GM12878 (cell line): ENCODE results near the gene EMP2. TPM values are rescaled to one million over a fixed set of nuclear protein-coding genes. Genes with fewer than 3 reads are reported as not detected.

Experiments
- ATAC-seq: fragments of 200-7000 bp; cut with Tn5 transposase; 3 replicates; pipeline ENCODE4 v1.9.1; 2020; ENCODE audit warnings: mild to moderate bottlenecking, moderate library complexity
- BruUV-seq: library from RNA; stranded (reverse); fragments of 400-500 nt; replicated peaks from 2 replicates; lab custom pipeline; 2021; lab: Mats Ljungman, UMichigan
- CTCF ChIA-PET: fragments of 300-600 bp; sonication (Branson Sonifier 250); formaldehyde crosslinking; extraction: SDS; loops from one replicate; lab custom pipeline; 2021; ENCODE audit warnings: inconsistent platforms; lab: Yijun Ruan, JAX
- POLR2A ChIA-PET: fragments of 350-600 bp; formaldehyde crosslinking; extraction: SDS; loops from one replicate; lab custom pipeline; 2021; ENCODE audit warnings: inconsistent platforms; lab: Charles Lee
- RAD21 ChIA-PET: fragments of 300-600 bp; sonication (Branson Sonifier 250); formaldehyde crosslinking; loops from one replicate; lab custom pipeline; 2023; ENCODE audit warnings: antibody characterized with exemption; ENCODE audit not compliant: unreplicated experiment; lab: Charles Lee
- SMC1A ChIA-PET: fragments of 300-600 bp; sonication (Branson Sonifier 250); formaldehyde crosslinking; loops from one replicate; lab custom pipeline; 2023; ENCODE audit not compliant: unreplicated experiment, uncharacterized antibody; lab: Charles Lee
- DNase-seq: peaks from one replicate; pipeline ENCODE4 v3.0.0-alpha.2; 2011; ENCODE audit warnings: low read depth, low spot score
- FAIRE-seq: peaks from 3 replicates; lab custom pipeline; 2011; peaks lifted over from hg19 to GRCh38; lab: Jason Lieb, UNC
- H2AFZ ChIP-seq: 2 replicates; pipeline ENCODE4 v1.6.0; 2011; ENCODE audit warnings: low read depth, low read length, control low read depth; ENCODE audit not compliant: control insufficient read depth
- H3K27ac ChIP-seq: 2 replicates; pipeline ENCODE4 v1.5.1; 2011; ENCODE audit warnings: control low read depth; ENCODE audit not compliant: control insufficient read depth, insufficient read depth
- H3K27me3 ChIP-seq, 2 experiments: replicated peaks in 1 of 2; 2 replicates each; pipeline versions ENCODE4 v1.6.0 to v1.6.1; 2011; ENCODE audit warnings: low read length in 1 of 2; ENCODE audit not compliant: control insufficient read depth in 2 of 2, insufficient read depth in 2 of 2
- H3K36me3 ChIP-seq, 2 experiments: 2 replicates each; pipeline ENCODE4 v1.5.1; 2011; ENCODE audit warnings: low read length in 1 of 2; ENCODE audit not compliant: control insufficient read depth in 2 of 2, insufficient read depth in 2 of 2
- H3K4me1 ChIP-seq: 2 replicates; pipeline ENCODE4 v1.6.1; 2011; ENCODE audit warnings: mild to moderate bottlenecking, low read length, moderate library complexity, mixed read lengths; ENCODE audit not compliant: control insufficient read depth, insufficient read depth
- H3K4me2 ChIP-seq: 2 replicates; pipeline ENCODE4 v1.6.0; 2011; ENCODE audit warnings: control low read depth; ENCODE audit not compliant: control insufficient read depth, insufficient read depth
- H3K4me3 ChIP-seq: fragments of 200-600 bp; sonication (generic); 2 replicates; pipeline ENCODE4 v1.5.1; 2016
- H3K79me2 ChIP-seq: 2 replicates; pipeline ENCODE4 v1.6.0; 2011; ENCODE audit warnings: low read length; ENCODE audit not compliant: control insufficient read depth, insufficient read depth
- H3K9ac ChIP-seq: 2 replicates; pipeline ENCODE4 v1.8.0; 2011; ENCODE audit warnings: low read length, control low read depth, mixed read lengths; ENCODE audit not compliant: control insufficient read depth, insufficient read depth
- H3K9me3 ChIP-seq: replicated peaks from 3 replicates; pipeline ENCODE4 v1.5.1; 2011; ENCODE audit warnings: mild to moderate bottlenecking, low read length; ENCODE audit not compliant: control insufficient read depth, insufficient read depth
- H4K20me1 ChIP-seq: 2 replicates; pipeline ENCODE4 v1.6.0; 2011; ENCODE audit not compliant: control insufficient read depth, insufficient read depth
- BCL11A ChIP-seq: IDR thresholded peaks from 2 replicates; pipeline ENCODE4 v1.6.1; 2011; ENCODE audit warnings: low read depth, low read length
- EGR1 ChIP-seq, 2 experiments: IDR thresholded peaks; 1 replicate in 1 of 2; 2 replicates in 1 of 2; pipeline ENCODE4 v1.6.1; 2011 to 2012; ENCODE audit warnings: low read depth in 2 of 2, low read length in 2 of 2, borderline replicate concordance in 1 of 2, mild to moderate bottlenecking in 1 of 2, moderate library complexity in 1 of 2
- GATAD2B ChIP-seq: fragments of 450-650 bp; conservative IDR thresholded peaks from 2 replicates; pipeline ENCODE4 v1.6.1; 2017; ENCODE audit warnings: low read depth, mild to moderate bottlenecking, moderate library complexity
- IKZF1 ChIP-seq: fragments of 450-650 bp; conservative IDR thresholded peaks from 2 replicates; pipeline ENCODE4 v1.6.1; 2017; ENCODE audit warnings: antibody characterized with exemption, mild to moderate bottlenecking
- MEF2A ChIP-seq: IDR thresholded peaks from 2 replicates; pipeline ENCODE4 v1.6.1; 2011; ENCODE audit warnings: low read depth, mild to moderate bottlenecking, low read length, moderate library complexity; ENCODE audit not compliant: insufficient read depth
- MYB ChIP-seq: fragments of 150-350 bp; IDR thresholded peaks from 2 replicates; pipeline ENCODE4 v1.6.1; 2014; ENCODE audit warnings: mild to moderate bottlenecking, low read depth, low read length, borderline replicate concordance
- NR2C1 ChIP-seq: fragments of 450-650 bp; IDR thresholded peaks from 2 replicates; pipeline ENCODE4 v1.6.1; 2017; ENCODE audit warnings: antibody characterized with exemption, mild to moderate bottlenecking, moderate library complexity
- RELA ChIP-seq: fragments of 450-650 bp; IDR thresholded peaks from 2 replicates; pipeline ENCODE4 v1.8.0; 2014; ENCODE audit warnings: borderline replicate concordance; ENCODE audit not compliant: partially characterized antibody
- SRF ChIP-seq, 2 experiments: IDR thresholded peaks; 2 replicates each; pipeline ENCODE4 v1.6.1; 2011; ENCODE audit warnings: low read depth in 2 of 2, low read length in 2 of 2, mild to moderate bottlenecking in 1 of 2, moderate library complexity in 1 of 2
- TCF3 ChIP-seq: IDR thresholded peaks from 2 replicates; pipeline ENCODE4 v1.6.1; 2012; ENCODE audit warnings: low read depth, mild to moderate bottlenecking, low read length, borderline replicate concordance; ENCODE audit not compliant: insufficient read depth
- YY1 ChIP-seq: IDR thresholded peaks from 2 replicates; pipeline ENCODE4 v1.6.1; 2011; ENCODE audit warnings: low read depth, mild to moderate bottlenecking, low read length
- ZNF384 ChIP-seq: IDR thresholded peaks from 2 replicates; pipeline ENCODE4 v1.6.1; 2012; ENCODE audit warnings: low read depth, mild to moderate bottlenecking, low read length, improper control_type of control experiment, borderline replicate concordance
- ZNF622 ChIP-seq: fragments of 450-650 bp; IDR thresholded peaks from 2 replicates; pipeline ENCODE4 v1.6.1; 2017; ENCODE audit warnings: mild to moderate bottlenecking, inconsistent platforms
- WGBS: methylation state at CpG from one replicate; pipeline ENCODE4 v1.1.6; 2016; ENCODE audit warnings: low lambda C conversion rate; ENCODE audit not compliant: insufficient replicate concordance, insufficient coverage; ENCODE audit errors: missing lambda C conversion rate; 5-methylcytosine and 5-hydroxymethylcytosine counted together
- in situ Hi-C: fragments of 300-500 bp; cut with MboI; formaldehyde crosslinking; loops from 9 replicates; pipeline ENCODE4 v1.14.3; 2018; ENCODE audit warnings: mixed read lengths
- intact Hi-C: fragments of 100-400 bp; cut with micrococcal nuclease; formaldehyde crosslinking; loops from one replicate; pipeline ENCODE4 v1.14.2; 2022; ENCODE audit not compliant: unreplicated experiment
- polyA plus RNA-seq, 11 experiments: library from polyadenylated mRNA; depleted of rRNA in 4 of 11; unstranded in 6 of 11; stranded (reverse) in 5 of 11; fragments of >200 nt; fragmentation: Nextera tagmentation in 4 of 11; fragmentation: Illumina TruSeq in 1 of 11; extraction: Ambion mirVana in 4 of 11; extraction: Trizol in 1 of 11; gene quantifications; 1 replicate in 1 of 11; 2 replicates in 10 of 11; pipeline versions ENCODE4 v1.2.1 to v1.2.3, GENCODE V29; 2011 to 2016; ENCODE audit warnings: inconsistent platforms in 2 of 11, missing spikeins in 2 of 11, low read depth in 1 of 11
- total RNA-seq, 4 experiments: library from RNA; depleted of rRNA in 3 of 4; stranded (reverse); fragments of >200 nt in 3 of 4; fragmentation: Illumina TruSeq in 1 of 4; extraction: Trizol in 1 of 4; gene quantifications; 2 replicates each; pipeline versions ENCODE4 v1.2.1 to v1.2.3, GENCODE V29; 2013 to 2021
- TF ChIP-seq, protein P1 (sequence below): IDR thresholded peaks from 2 replicates; pipeline ENCODE4 v1.6.1; 2011; ENCODE audit warnings: borderline replicate concordance, low read depth, mild to moderate bottlenecking, moderate library complexity, low read length; ENCODE audit not compliant: insufficient read depth, poor library complexity, severe bottlenecking

Gene EMP2
- total and polyA plus RNA-seq, 10 of the 15 experiments (the other 5 are each of a cell fraction or from before 2014, with no cell fraction given), result 0.41 to 10.4 (median 3.8) TPM

DNA sequence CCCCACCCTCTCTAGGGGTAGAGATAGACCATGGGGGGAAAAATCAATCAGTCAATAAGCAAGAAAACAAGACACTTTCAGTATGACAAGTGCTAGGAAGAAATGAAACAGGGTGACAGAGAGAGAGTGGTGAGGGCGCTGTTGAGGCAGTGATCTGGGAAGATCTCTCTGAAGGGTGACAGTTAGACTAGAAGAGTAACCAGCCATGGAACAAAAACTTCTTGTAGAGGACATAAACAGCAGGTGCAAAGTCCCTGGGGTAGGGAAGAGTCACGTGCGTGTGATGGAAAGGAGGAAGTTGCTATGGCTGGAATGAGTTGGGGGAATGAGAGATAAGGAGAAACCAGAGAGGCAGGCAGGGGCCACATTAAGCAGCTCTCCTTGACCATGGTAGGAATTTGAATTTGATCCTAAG, 16.8 kb upstream of the EMP2 start (continued):
- TF ChIP-seq SRF (IDR thresholded peaks at IDR 0.05; ENCODE audit: low read depth in 2 of 2, low read length in 2 of 2) (no peak), EGR1 (IDR thresholded peaks at IDR 0.05; ENCODE audit: borderline replicate concordance in 1 of 2, low read depth in 2 of 2, low read length in 2 of 2) (no peak), NR2C1 (no peak)
- TF ChIP-seq, protein P1, sequence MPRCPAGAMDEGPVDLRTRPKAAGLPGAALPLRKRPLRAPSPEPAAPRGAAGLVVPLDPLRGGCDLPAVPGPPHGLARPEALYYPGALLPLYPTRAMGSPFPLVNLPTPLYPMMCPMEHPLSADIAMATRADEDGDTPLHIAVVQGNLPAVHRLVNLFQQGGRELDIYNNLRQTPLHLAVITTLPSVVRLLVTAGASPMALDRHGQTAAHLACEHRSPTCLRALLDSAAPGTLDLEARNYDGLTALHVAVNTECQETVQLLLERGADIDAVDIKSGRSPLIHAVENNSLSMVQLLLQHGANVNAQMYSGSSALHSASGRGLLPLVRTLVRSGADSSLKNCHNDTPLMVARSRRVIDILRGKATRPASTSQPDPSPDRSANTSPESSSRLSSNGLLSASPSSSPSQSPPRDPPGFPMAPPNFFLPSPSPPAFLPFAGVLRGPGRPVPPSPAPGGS, result no peak

DNA sequence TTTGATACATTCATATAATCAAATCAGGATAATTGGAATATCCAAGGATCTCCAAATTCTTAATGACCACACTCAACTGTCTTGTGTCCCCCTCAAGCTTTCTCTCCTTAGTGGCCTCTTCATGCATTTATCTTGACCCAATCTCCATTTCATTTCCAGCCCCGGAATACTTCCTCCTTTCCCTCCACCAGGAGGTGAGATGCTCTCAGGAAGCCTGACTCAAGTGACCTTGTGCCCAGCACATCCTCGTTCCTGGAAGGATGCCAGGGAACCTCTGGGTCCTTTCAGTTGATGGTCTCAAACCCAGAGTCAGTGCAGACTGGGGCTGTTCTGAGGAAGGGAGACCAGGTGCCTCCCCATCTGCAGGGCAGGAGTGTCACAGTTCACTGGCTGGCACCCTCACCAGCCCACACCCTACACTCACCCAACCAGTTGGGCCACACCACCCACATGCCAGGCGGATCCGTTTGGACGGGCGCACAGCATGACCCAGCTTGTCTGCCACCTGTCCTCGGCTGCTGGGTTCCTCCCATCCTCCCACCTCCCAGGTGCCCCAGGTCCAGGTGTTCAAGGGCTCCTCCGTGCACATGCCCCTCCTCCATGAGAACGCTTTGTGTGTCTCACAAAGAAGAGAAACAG, 14.0 kb upstream of the EMP2 start:
- 7% methylated on average over 9 of the region's 9 CpGs for WGBS
- FAIRE-seq (no peak), DNase-seq (no peak), ATAC-seq (peak; percentile 15; the same call in 2 of the 3 replicates)
- ChIA-PET CTCF (interaction anchor here (0.6 kb wide), 1 partner anchor 1942 kb away, joined by 3 read pairs; no protein-coding TSS in a partner anchor), POLR2A (no interaction called here), RAD21 (interaction anchor here (0.9 kb wide), 1 partner anchor 143 kb away, joined by 3 read pairs; no protein-coding TSS in a partner anchor), SMC1A (no interaction called here)
- Histone ChIP-seq H3K9me3 (no peaks in the 10 kb centered on the region), H4K20me1 (no peaks in the 10 kb centered on the region), H3K9ac (no peak overlapping the region), H3K79me2 (no peaks in the 10 kb centered on the region), H3K4me2 (no peak overlapping the region), H3K27ac (no peak overlapping the region), H3K4me3 (no peak overlapping the region), H3K4me1 (peaks cover 25% of the 10 kb centered on the region), H3K36me3 (no peaks in the 10 kb centered on the region), H3K27me3 (no peaks in the 10 kb centered on the region), H2AFZ (no peak overlapping the region)
- BruUV-seq, result no TSS peak
- in situ Hi-C loops, result no loop called here
- intact Hi-C loops, result no loop called here
- TF ChIP-seq MEF2A (no peak), IKZF1 (0 out of 2 replicates have a peak, but pooled peaks have one; percentile 21), GATAD2B (0 out of 2 replicates have a peak, but pooled peaks have one; percentile 27), ZNF622 (no peak), YY1 (no peak), ZNF384 (no peak), RELA (no peak), MYB (no peak), TCF3 (peak; percentile 79; the same call in 1 of the 2 replicates), BCL11A (no peak)
